HepG2 (cell line): Measurements from ENCODE around the gene GSS. TPM values are rescaled to one million over a fixed set of nuclear protein-coding genes. Genes with fewer than 3 reads are reported as not detected.

Experiments used
- ARID5B ChIP-seq: IDR thresholded peaks from 2 replicates; pipeline ENCODE4 v1.4.0; 2020; ENCODE audit warnings: mild to moderate bottlenecking, missing genetic modification reagents
- DDIT3 ChIP-seq: sonication (generic); formaldehyde crosslinking; IDR thresholded peaks from 2 replicates; pipeline ENCODE4 v1.4.0; 2020; ENCODE audit warnings: mild to moderate bottlenecking, missing genetic modification reagents
- EEA1 ChIP-seq: sonication (generic); formaldehyde crosslinking; IDR thresholded peaks from 2 replicates; pipeline ENCODE4 v1.5.1; 2020; ENCODE audit warnings: mild to moderate bottlenecking, missing genetic modification reagents, borderline replicate concordance
- KDM2A ChIP-seq: sonication (generic); formaldehyde crosslinking; IDR thresholded peaks from 2 replicates; pipeline ENCODE4 v1.4.0; 2020; ENCODE audit warnings: low read depth, missing genetic modification reagents, borderline replicate concordance
- LBX2 ChIP-seq: sonication (generic); formaldehyde crosslinking; IDR thresholded peaks from 2 replicates; pipeline ENCODE4 v1.5.0; 2020; ENCODE audit warnings: missing genetic modification reagents, mild to moderate bottlenecking, borderline replicate concordance
- MATR3 ChIP-seq: sonication (generic); formaldehyde crosslinking; IDR thresholded peaks from 2 replicates; pipeline ENCODE4 v1.4.0; 2020; ENCODE audit warnings: missing genetic modification reagents
- MLLT10 ChIP-seq: sonication (generic); formaldehyde crosslinking; IDR thresholded peaks from 2 replicates; pipeline ENCODE4 v1.4.0; 2020; ENCODE audit warnings: missing genetic modification reagents
- RARA ChIP-seq: IDR thresholded peaks from 2 replicates; pipeline ENCODE4 v1.6.1; 2016; ENCODE audit warnings: missing genetic modification reagents, missing compliant biosample characterization
- RBM39 ChIP-seq: fragments of 200-400 bp; formaldehyde crosslinking; IDR thresholded peaks from one replicate; pipeline ENCODE4 v1.6.1; 2018; ENCODE audit warnings: antibody characterized with exemption, mild to moderate bottlenecking, low read depth, low read length; ENCODE audit not compliant: poor library complexity, severe bottlenecking
- RNF2 ChIP-seq: fragments of 450-650 bp; conservative IDR thresholded peaks from 2 replicates; pipeline ENCODE4 v1.6.1; 2016; ENCODE audit warnings: low read depth
- TBX2 ChIP-seq: sonication (generic); formaldehyde crosslinking; IDR thresholded peaks from 2 replicates; pipeline ENCODE4 v1.5.0; 2020; ENCODE audit warnings: missing genetic modification reagents, mild to moderate bottlenecking, borderline replicate concordance
- UBTF ChIP-seq: sonication (generic); formaldehyde crosslinking; IDR thresholded peaks from 2 replicates; pipeline ENCODE4 v1.4.0; 2020; ENCODE audit warnings: mild to moderate bottlenecking, missing genetic modification reagents
- ZHX2 ChIP-seq, 2 experiments: sonication (generic) in 1 of 2; formaldehyde crosslinking in 1 of 2; IDR thresholded peaks; 2 replicates each; pipeline versions ENCODE4 v1.6.1 to v1.9.0; 2014 to 2022; ENCODE audit warnings: antibody characterized with exemption in 1 of 2, borderline replicate concordance in 1 of 2, inconsistent platforms in 1 of 2, low read depth in 1 of 2, missing genetic modification reagents in 1 of 2
- ZMYM4 ChIP-seq: sonication (generic); formaldehyde crosslinking; IDR thresholded peaks from 2 replicates; pipeline ENCODE4 v1.8.1; 2023; ENCODE audit warnings: mild to moderate bottlenecking, missing genetic modification reagents
- ZNF44 ChIP-seq: sonication (generic); formaldehyde crosslinking; IDR thresholded peaks from 2 replicates; pipeline ENCODE4 v1.5.1; 2020; ENCODE audit warnings: mild to moderate bottlenecking, missing genetic modification reagents
- polyA plus RNA-seq, 8 experiments: library from polyadenylated mRNA; depleted of rRNA in 3 of 8; stranded (reverse) in 7 of 8; unstranded in 1 of 8; fragments of >200 nt; fragmentation: Illumina TruSeq in 4 of 8; extraction: Trizol in 4 of 8; gene quantifications; 2 replicates each; pipeline versions ENCODE4 v1.2.1 to v1.2.3, GENCODE V29; 2011 to 2016; ENCODE audit warnings: low read depth in 4 of 8, missing spikeins in 1 of 8, mixed read lengths in 1 of 8; ENCODE audit not compliant: insufficient read depth in 1 of 8
- total RNA-seq, 5 experiments: library from RNA; depleted of rRNA; stranded (reverse); fragments of >200 nt; fragmentation: Illumina TruSeq; extraction: Trizol; gene quantifications; 2 replicates each; pipeline ENCODE4 v1.2.3, GENCODE V29; 2016; ENCODE audit warnings: low read depth in 1 of 5

The GSS gene
- total and polyA plus RNA-seq, 2 of the 13 experiments (the other 11 are each of a cell fraction or from before 2014, with no cell fraction given): 80.1 to 102 TPM

GRCh38 chr20:34922654-34923381 lies 32.8 kb downstream of the GSS start (continued):
- TF ChIP-seq ARID5B (CRISPR knock-in tag) (0 out of 2 replicates have a peak, but pooled peaks have one; percentile 20), UBTF (no peak), DDIT3 (CRISPR knock-in tag) (no peak), KDM2A (no peak), RNF2 (no peak), LBX2 (no peak), TBX2 (no peak), RARA (CRISPR knock-in tag) (0 out of 2 replicates have a peak, but pooled peaks have one; percentile 16), RBM39 (no peak), EEA1 (CRISPR knock-in tag) (no peak), ZNF44 (no peak), ZMYM4 (CRISPR knock-in tag) (0 out of 2 replicates have a peak, but pooled peaks have one; percentile 28), ZHX2 (IDR thresholded peaks at IDR 0.05; ENCODE audit: low read depth) (no peak), ZHX2 (CRISPR knock-in tag; IDR thresholded peaks at IDR 0.05; ENCODE audit: borderline replicate concordance) (no peak), MATR3 (no peak), MLLT10 (CRISPR knock-in tag) (no peak)
